ENCODE data around the gene SCARF1. TPM values are rescaled to one million over a fixed set of nuclear protein-coding genes. Genes with fewer than 3 reads are reported as not detected.
A peak's percentile ranks its signal among the peaks of the same experiment; 100 is the strongest.
"Not testable (repeated sequence)": the region's sequence is repeated elsewhere in the genome, so short reads cannot be mapped to it uniquely, and the experiment has no call there.

The SCARF1 gene
- total RNA-seq, 2 donors from 2014 or later, result 1.9 to 2.5 TPM

DNA sequence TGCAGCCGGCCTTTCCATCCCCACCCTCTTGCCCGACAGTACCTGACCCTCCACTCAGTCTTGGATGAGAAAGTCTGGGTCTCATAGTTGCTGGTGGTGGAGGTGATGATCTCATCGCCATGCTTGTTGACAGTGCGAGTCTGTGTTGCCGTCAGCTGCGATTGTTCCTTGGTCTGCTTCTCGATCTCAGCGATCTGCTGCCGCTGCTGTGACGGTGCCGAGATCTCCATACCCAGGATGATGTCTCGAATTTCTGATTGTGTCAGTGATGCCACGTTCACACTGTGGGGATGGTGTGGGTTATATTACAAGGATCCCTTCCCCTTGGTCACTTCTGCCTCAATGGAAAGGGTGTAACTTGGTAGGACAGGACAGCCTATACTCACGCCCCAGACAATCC, 8.2 kb upstream of the SCARF1 start:
- Mint-ChIP-seq H3K36me3 (ENCODE audit: insufficient read depth in 2 of 2) (peaks cover 20 to 41% of the 10 kb centered on the region in 2 donors), H3K4me3 (no peak overlapping the region), H3K9me3 (no peaks in the 10 kb centered on the region), H3K27me3 (ENCODE audit: low read depth) (no peaks in the 10 kb centered on the region), H3K4me1 (ENCODE audit: low read depth) (peaks cover 6% of the 10 kb centered on the region), H3K27ac (no peak overlapping the region)
- ATAC-seq (replicated peaks in 1 of 2), result no peak
- no peak for DNase-seq

- H3K4me3 Mint-ChIP-seq; ATAC-seq (replicated peaks in 1 of 2); DNase-seq; H3K27ac Mint-ChIP-seq; H3K27me3 Mint-ChIP-seq (ENCODE audit: low read depth); H3K9me3 Mint-ChIP-seq: not testable (repeated sequence)
- peaks cover 11% of the 10 kb centered on the region for H3K4me1 Mint-ChIP-seq (ENCODE audit: low read depth)
- H3K36me3 Mint-ChIP-seq (ENCODE audit: insufficient read depth in 2 of 2), result peaks cover 18 to 32% of the 10 kb centered on the region in 2 donors
Measured at GRCh38 chr17:1652794-1653193, 7.3 kb upstream of the SCARF1 start.

DNA sequence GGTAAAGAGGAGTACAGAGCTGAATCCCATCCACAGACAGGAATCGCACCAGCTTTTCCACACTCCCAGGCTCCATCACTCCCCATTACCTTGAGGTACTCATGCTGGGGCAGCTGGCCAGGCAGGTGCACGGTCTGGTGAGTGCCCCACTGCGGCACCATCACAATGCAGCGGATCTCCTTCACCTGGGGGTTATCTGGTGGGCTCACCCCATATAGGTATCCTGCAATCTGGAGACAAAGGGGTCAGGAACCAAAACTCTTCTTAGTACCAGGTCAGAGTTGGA, 6.0 kb upstream of the SCARF1 start:
- no peaks in the 10 kb centered on the region for H3K9me3 Mint-ChIP-seq
- no peak overlapping the region for H3K4me3 Mint-ChIP-seq
- no peak overlapping the region for H3K27ac Mint-ChIP-seq
- no peak for DNase-seq
- peaks cover 12 to 24% of the 10 kb centered on the region in 2 donors for H3K36me3 Mint-ChIP-seq (ENCODE audit: insufficient read depth in 2 of 2)
- ATAC-seq (replicated peaks in 1 of 2), result no peak
- peaks cover 14% of the 10 kb centered on the region for H3K4me1 Mint-ChIP-seq (ENCODE audit: low read depth)
- no peaks in the 10 kb centered on the region for H3K27me3 Mint-ChIP-seq (ENCODE audit: low read depth)

GRCh38 chr17:1650731-1651558, 5.4 kb upstream of the SCARF1 start:
- no peaks in the 10 kb centered on the region for H3K9me3 Mint-ChIP-seq
- no peaks in the 10 kb centered on the region for H3K27me3 Mint-ChIP-seq (ENCODE audit: low read depth)
- ATAC-seq (replicated peaks in 1 of 2) (no peak), DNase-seq (no peak)
- H3K4me1 Mint-ChIP-seq (ENCODE audit: low read depth), result peaks cover 16% of the 10 kb centered on the region
- H3K36me3 Mint-ChIP-seq (ENCODE audit: insufficient read depth in 2 of 2), result peaks cover 7 to 21% of the 10 kb centered on the region in 2 donors
- H3K4me3 Mint-ChIP-seq, result no peak overlapping the region
- no peak overlapping the region for H3K27ac Mint-ChIP-seq

DNA sequence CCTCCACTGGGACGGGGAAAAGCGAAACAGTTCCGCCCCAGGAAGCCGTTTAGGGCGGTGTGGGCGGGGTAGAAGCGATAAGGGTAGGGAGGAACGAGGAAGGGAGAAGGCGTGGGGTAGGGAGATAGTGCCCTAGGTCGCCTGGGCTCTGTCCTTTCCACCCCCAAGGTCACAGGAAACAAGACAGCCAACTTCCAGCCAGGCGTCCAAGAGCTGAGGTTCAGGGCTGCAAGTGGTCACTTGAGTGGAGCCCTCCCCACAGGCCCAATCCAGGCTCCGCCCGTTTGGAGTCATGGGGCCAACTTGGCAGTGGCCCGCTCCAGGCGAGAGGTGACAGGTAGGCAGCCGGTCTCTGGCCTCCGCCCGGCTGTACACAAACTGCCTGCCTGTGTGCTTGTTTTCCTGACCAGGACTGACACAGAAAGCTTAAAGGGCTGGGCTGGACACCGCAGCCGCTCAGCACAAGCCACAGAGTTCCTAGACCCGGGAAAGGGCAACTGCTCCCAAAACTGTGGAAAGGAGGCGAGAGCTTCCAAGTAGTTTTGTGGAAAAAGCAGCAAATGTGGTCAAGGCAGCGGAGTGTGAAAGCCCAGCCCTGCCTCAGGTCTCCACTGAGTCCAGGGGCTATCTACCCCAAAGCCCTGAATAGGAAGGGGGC, 4.4 kb upstream of the SCARF1 start, which contains the start of gene RILP:
TSS of gene RILP (minus strand) at position 23 of the 658 bp plus-strand sequence. CDS start 62 bp downstream, outside the sequence.
- Mint-ChIP-seq H3K4me1 (ENCODE audit: low read depth) (peaks cover 26% of the 10 kb centered on the region), H3K27ac (no peak within 1 kb of the TSS), H3K4me3 (peak within 1 kb of the TSS; percentile 65 to 72), H3K36me3 (ENCODE audit: insufficient read depth in 2 of 2) (peaks cover 5 to 18% of the 10 kb centered on the region in 2 donors), H3K9me3 (no peaks in the 10 kb centered on the region), H3K27me3 (ENCODE audit: low read depth) (no peaks in the 10 kb centered on the region)
- DNase-seq (no peak), ATAC-seq (replicated peaks in 1 of 2) (peak; percentile 1 to 5)

DNA sequence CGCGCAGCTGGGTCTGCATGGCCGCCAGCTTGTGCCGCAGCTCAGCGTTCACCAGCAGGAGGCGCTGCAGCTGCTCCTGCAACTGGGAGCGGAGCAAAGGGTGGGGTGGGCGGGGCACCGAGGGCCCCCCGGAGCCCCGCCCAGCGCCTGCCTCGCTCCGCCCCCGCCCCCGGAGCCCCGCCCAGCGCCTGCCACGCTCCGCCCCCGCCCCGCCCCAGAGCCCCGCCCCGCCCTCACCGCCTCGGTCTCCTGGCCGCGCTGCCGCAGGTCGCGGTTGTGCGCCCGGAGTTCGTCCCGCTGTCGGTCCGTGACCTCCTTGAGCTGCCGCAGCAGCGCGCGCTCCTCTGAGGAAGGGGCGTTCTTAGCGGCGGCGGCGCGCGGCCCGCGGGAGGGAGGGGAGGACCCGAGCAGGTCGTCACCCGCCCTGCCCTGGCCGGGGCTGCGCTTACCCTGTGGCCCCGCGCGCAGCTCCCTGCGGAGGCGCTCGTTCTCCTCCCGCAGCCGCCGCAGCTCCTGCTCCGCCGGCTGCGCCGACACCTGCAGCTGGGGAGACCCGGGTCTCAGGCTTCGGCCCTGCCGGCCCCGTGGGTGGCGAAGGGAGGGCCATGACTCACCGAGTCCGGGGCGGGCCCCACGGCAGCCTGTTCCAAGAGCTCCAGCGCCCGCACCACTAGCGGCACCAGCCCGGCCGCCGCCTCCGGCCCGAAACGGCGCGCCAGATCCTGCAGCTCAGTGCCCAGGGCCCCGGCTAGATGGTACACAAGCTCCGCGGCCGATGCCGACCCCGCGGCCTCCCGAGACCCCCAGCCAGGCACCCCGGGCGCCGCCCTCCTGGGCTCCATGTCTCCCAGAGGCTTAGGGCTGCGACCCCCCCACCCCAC, 3.7 kb upstream of the SCARF1 start:
- peaks cover 4 to 14% of the 10 kb centered on the region in 2 donors for H3K36me3 Mint-ChIP-seq (ENCODE audit: insufficient read depth in 2 of 2)
- no peaks in the 10 kb centered on the region for H3K9me3 Mint-ChIP-seq
- H3K27me3 Mint-ChIP-seq (ENCODE audit: low read depth), result no peaks in the 10 kb centered on the region
- H3K4me3 Mint-ChIP-seq, result peak overlapping the region; percentile 65 to 72
- H3K27ac Mint-ChIP-seq, result no peak overlapping the region
- H3K4me1 Mint-ChIP-seq (ENCODE audit: low read depth), result peaks cover 34% of the 10 kb centered on the region
- ATAC-seq (replicated peaks in 1 of 2) (peak; percentile 75 to 77), DNase-seq (peak; percentile 94)

GRCh38 chr17:1648173-1648962, 2.8 kb upstream of the SCARF1 start:
- peak overlapping the region; percentile 63 to 72 for H3K4me3 Mint-ChIP-seq
- H3K27ac Mint-ChIP-seq, result no peak overlapping the region
- no peaks in the 10 kb centered on the region for H3K9me3 Mint-ChIP-seq
- H3K4me1 Mint-ChIP-seq (ENCODE audit: low read depth), result peaks cover 38% of the 10 kb centered on the region
- no peaks in the 10 kb centered on the region for H3K27me3 Mint-ChIP-seq (ENCODE audit: low read depth)
- ATAC-seq (replicated peaks in 1 of 2) (peak; percentile 16 to 18), DNase-seq (no peak)
- H3K36me3 Mint-ChIP-seq (ENCODE audit: insufficient read depth in 2 of 2), result peaks cover 1 to 10% of the 10 kb centered on the region in 2 donors

DNA sequence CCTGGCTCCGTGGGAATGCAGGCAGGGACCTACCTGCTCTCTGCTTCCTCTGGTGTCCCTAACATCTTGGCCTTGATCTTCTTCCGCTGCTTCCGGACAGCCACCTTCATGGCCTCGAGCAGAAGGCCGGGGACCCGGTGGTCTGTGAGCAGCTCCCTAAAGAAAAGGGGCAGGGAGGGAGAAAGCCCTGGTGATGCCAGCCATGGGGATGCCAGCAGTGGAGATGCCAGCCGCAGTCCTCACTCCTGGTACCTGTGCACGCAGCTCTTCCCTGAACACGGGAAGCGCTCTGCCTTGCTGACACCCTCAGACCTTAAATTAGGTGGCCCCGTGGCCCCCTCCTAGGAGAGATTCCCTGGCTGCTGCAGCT, 2.3 kb upstream of the SCARF1 start:
- DNase-seq, result no peak
- Mint-ChIP-seq H3K27me3 (ENCODE audit: low read depth) (no peaks in the 10 kb centered on the region), H3K4me3 (peak overlapping the region; percentile 63 to 72), H3K36me3 (ENCODE audit: insufficient read depth in 2 of 2) (peaks cover under 1 to 4% of the 10 kb centered on the region in 2 donors), H3K4me1 (ENCODE audit: low read depth) (peaks cover 38% of the 10 kb centered on the region), H3K27ac (no peak overlapping the region), H3K9me3 (no peaks in the 10 kb centered on the region)
- ATAC-seq (replicated peaks in 1 of 2), result no peak

DNA sequence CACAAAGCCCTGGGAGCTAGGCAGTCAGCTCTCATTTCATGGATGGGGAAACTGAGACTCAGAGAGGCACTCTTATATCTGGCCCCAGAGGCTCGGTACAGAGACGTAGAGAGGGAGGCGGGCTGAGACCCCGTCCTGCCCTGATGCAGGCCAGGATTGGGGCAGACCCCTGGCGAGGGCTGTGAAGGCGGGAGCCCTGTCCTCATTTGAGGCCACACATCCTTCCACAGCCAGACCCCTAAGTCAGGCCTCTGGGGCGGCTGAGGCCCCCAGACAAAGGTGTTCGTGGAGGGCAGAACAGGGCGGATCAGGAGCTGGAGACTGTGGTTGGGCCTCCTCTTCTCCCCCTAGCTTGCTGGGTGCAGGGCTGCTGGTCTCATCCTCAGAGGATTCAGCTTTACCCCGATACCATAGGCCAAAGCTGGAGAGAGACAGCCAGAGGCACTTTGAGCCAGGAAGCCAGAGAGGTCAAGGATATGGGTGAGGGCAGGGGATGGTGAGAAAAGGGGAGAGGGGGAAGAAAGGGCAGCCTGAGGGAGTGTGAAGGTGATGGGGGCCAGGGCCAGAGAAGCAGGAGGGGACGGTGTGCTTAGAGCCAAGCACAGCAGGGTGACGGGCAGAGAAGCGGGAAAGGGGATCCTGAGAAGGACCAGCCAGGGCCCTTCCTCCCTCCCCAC, 805 bp upstream of the SCARF1 start:
- Mint-ChIP-seq H3K27me3 (ENCODE audit: low read depth) (no peaks in the 10 kb centered on the region), H3K9me3 (no peaks in the 10 kb centered on the region), H3K27ac (peak overlapping the region; percentile 71), H3K4me3 (no peak overlapping the region), H3K4me1 (ENCODE audit: low read depth) (peaks cover 38% of the 10 kb centered on the region), H3K36me3 (ENCODE audit: insufficient read depth in 2 of 2) (no peaks in the 10 kb centered on the region)
- ATAC-seq (replicated peaks in 1 of 2) (no peak), DNase-seq (no peak)

GRCh38 chr17:1644493-1645206, 882 bp downstream of the SCARF1 start:
- no peaks in the 10 kb centered on the region for H3K9me3 Mint-ChIP-seq
- ATAC-seq (replicated peaks in 1 of 2), result peak; percentile 16 to 32
- no peaks in the 10 kb centered on the region for H3K36me3 Mint-ChIP-seq (ENCODE audit: insufficient read depth in 2 of 2)
- DNase-seq, result peak; percentile 63 to 68
- peak overlapping the region; percentile 76 for H3K27ac Mint-ChIP-seq
- peaks cover 35% of the 10 kb centered on the region for H3K4me1 Mint-ChIP-seq (ENCODE audit: low read depth)
- H3K27me3 Mint-ChIP-seq (ENCODE audit: low read depth), result no peaks in the 10 kb centered on the region
- peak overlapping the region; percentile 89 to 92 for H3K4me3 Mint-ChIP-seq

DNA sequence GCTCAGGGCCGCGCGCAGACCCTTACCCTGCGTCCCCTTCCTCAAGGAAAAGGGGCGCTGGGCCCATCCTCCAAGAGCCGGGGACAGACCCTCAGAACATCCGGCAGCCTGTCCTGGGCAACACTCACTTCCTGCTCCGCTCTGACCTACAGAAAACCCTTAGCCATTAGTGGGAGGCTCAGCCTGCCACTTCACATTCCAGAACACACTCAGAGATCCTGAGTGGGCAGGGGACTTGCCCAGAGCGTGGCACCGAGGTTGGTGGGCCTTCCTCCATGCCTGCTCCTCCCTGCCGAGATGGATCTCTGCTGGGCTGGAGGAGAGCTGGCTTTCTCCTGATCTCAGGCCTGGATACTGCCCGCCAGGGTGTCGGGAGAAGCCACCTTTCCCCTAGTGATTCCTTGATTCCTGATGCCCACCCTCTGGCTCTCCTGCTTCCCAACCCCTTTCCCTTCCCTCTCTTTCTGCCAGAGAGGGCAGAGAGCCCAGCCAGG, 1.5 kb downstream of the SCARF1 start:
- no peaks in the 10 kb centered on the region for H3K27me3 Mint-ChIP-seq (ENCODE audit: low read depth)
- peak in 1 of 2 donors; percentile 14 for ATAC-seq (replicated peaks in 1 of 2)
- peaks cover 35% of the 10 kb centered on the region for H3K4me1 Mint-ChIP-seq (ENCODE audit: low read depth)
- H3K9me3 Mint-ChIP-seq, result no peaks in the 10 kb centered on the region
- peak in 1 of 2 donors; percentile 30 for DNase-seq
- H3K27ac Mint-ChIP-seq, result peak overlapping the region; percentile 87
- H3K36me3 Mint-ChIP-seq (ENCODE audit: insufficient read depth in 2 of 2), result no peaks in the 10 kb centered on the region
- H3K4me3 Mint-ChIP-seq, result peak overlapping the region; percentile 89 to 92

Measured in activated T-cell treated with anti-CD3 and anti-CD28 coated beads, Interleukin-2, amount 50 U/mL, for 72 hours (primary cell).